ENCODE results near the gene SYCP3.

DNA sequence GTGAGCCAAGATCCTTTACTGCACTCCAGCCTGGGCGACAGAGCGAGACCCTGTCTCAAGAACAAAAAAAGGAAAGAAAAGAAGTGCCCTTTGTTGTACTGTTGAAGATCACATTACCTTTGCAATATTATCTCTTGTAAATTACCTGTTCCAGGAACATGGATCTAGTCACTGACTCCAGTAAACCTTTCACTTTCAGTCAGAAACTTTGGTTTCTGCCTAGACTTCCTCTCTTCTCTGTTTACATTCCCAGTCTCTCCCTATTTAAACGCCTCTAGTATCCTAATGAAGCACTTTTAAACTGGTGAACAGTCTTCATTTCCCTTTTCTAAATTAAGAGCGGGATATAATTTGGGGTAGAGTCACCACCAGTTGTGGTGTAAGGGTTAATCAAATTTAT, 29.0 kb downstream of the SYCP3 start:
- TF ChIP-seq CTCF (IDR thresholded peaks at IDR 0.05): no peak
- no peak for TF ChIP-seq POLR2A (IDR thresholded peaks at IDR 0.05)
